ENCODE measurements around the gene PBXIP1.

GRCh38 chr1:154996966-154997701, 41.2 kb upstream of the PBXIP1 start:
- no peak for TF ChIP-seq CTCF (IDR thresholded peaks at IDR 0.05)
- no peak for TF ChIP-seq POLR2A (IDR thresholded peaks at IDR 0.05)

Data from heart left ventricle (tissue), 13 donors.